Measurements from ENCODE around the gene ANGPTL2.

ANGPTL2 gene

GRCh38 chr9:127121628-127122175 lies 733 bp downstream of the ANGPTL2 start:
- Histone ChIP-seq H3K4me1 (ENCODE audit: control insufficient read depth, insufficient read depth, low read length, poor library complexity, severe bottlenecking) (peaks cover 7% of the 10 kb centered on the region), H3K27me3 (replicated peaks; ENCODE audit: control insufficient read depth, insufficient read depth, low read length, poor library complexity, severe bottlenecking) (peaks cover 3% of the 10 kb centered on the region)
- DNase-seq: no peak

GRCh38 chr9:127119320-127119709 lies 3.1 kb downstream of the ANGPTL2 start:
- Histone ChIP-seq H3K9me3 (ENCODE audit: control insufficient read depth, low read length) (no peaks in the 10 kb centered on the region), H3K36me3 (ENCODE audit: control insufficient read depth, insufficient read depth, low read length) (no peaks in the 10 kb centered on the region), H3K4me3 (ENCODE audit: insufficient read depth, low read depth, low read length, poor library complexity, severe bottlenecking) (no peak overlapping the region), H3K27me3 (replicated peaks; ENCODE audit: control insufficient read depth, insufficient read depth, low read length, poor library complexity, severe bottlenecking) (peaks cover 3% of the 10 kb centered on the region), H3K4me1 (ENCODE audit: control insufficient read depth, insufficient read depth, low read length, poor library complexity, severe bottlenecking) (peaks cover 14% of the 10 kb centered on the region), H3K27ac (ENCODE audit: insufficient read depth, low read length, poor library complexity, severe bottlenecking) (no peak overlapping the region)
- no peak for DNase-seq

More at GRCh38 chr9:127121628-127122175, 733 bp downstream of the ANGPTL2 start:
- H3K27ac ChIP-seq (ENCODE audit: insufficient read depth, low read length, poor library complexity, severe bottlenecking): no peak overlapping the region
- no peaks in the 10 kb centered on the region for H3K9me3 ChIP-seq (ENCODE audit: control insufficient read depth, low read length)
- no peak overlapping the region for H3K4me3 ChIP-seq (ENCODE audit: insufficient read depth, low read depth, low read length, poor library complexity, severe bottlenecking)
- H3K36me3 ChIP-seq (ENCODE audit: control insufficient read depth, insufficient read depth, low read length): no peaks in the 10 kb centered on the region

- no peak for DNase-seq
- Histone ChIP-seq H3K27me3 (replicated peaks; ENCODE audit: control insufficient read depth, insufficient read depth, low read length, poor library complexity, severe bottlenecking) (peaks cover 3% of the 10 kb centered on the region), H3K4me1 (ENCODE audit: control insufficient read depth, insufficient read depth, low read length, poor library complexity, severe bottlenecking) (peaks cover 14% of the 10 kb centered on the region)
Measured at GRCh38 chr9:127118597-127119319, 3.7 kb downstream of the ANGPTL2 start.

GRCh38 chr9:127117801-127118200 lies 4.6 kb downstream of the ANGPTL2 start:
- Histone ChIP-seq H3K9me3 (ENCODE audit: control insufficient read depth, low read length) (no peaks in the 10 kb centered on the region), H3K4me1 (ENCODE audit: control insufficient read depth, insufficient read depth, low read length, poor library complexity, severe bottlenecking) (peaks cover 12% of the 10 kb centered on the region), H3K27me3 (replicated peaks; ENCODE audit: control insufficient read depth, insufficient read depth, low read length, poor library complexity, severe bottlenecking) (peaks cover 3% of the 10 kb centered on the region), H3K4me3 (ENCODE audit: insufficient read depth, low read depth, low read length, poor library complexity, severe bottlenecking) (no peak overlapping the region), H3K27ac (ENCODE audit: insufficient read depth, low read length, poor library complexity, severe bottlenecking) (no peak overlapping the region), H3K36me3 (ENCODE audit: control insufficient read depth, insufficient read depth, low read length) (no peaks in the 10 kb centered on the region)
- DNase-seq: no peak

More at GRCh38 chr9:127118597-127119319, 3.7 kb downstream of the ANGPTL2 start:
- Histone ChIP-seq H3K36me3 (ENCODE audit: control insufficient read depth, insufficient read depth, low read length) (no peaks in the 10 kb centered on the region), H3K27ac (ENCODE audit: insufficient read depth, low read length, poor library complexity, severe bottlenecking) (no peak overlapping the region), H3K9me3 (ENCODE audit: control insufficient read depth, low read length) (no peaks in the 10 kb centered on the region), H3K4me3 (ENCODE audit: insufficient read depth, low read depth, low read length, poor library complexity, severe bottlenecking) (no peak overlapping the region)

GRCh38 chr9:127116957-127117356 lies 5.5 kb downstream of the ANGPTL2 start:
- no peaks in the 10 kb centered on the region for H3K36me3 ChIP-seq (ENCODE audit: control insufficient read depth, insufficient read depth, low read length)
- DNase-seq: no peak
- no peak overlapping the region for H3K4me3 ChIP-seq (ENCODE audit: insufficient read depth, low read depth, low read length, poor library complexity, severe bottlenecking)
- peaks cover 9% of the 10 kb centered on the region for H3K4me1 ChIP-seq (ENCODE audit: control insufficient read depth, insufficient read depth, low read length, poor library complexity, severe bottlenecking)
- H3K27ac ChIP-seq (ENCODE audit: insufficient read depth, low read length, poor library complexity, severe bottlenecking): no peak overlapping the region
- H3K9me3 ChIP-seq (ENCODE audit: control insufficient read depth, low read length): no peaks in the 10 kb centered on the region
- no peaks in the 10 kb centered on the region for H3K27me3 ChIP-seq (replicated peaks; ENCODE audit: control insufficient read depth, insufficient read depth, low read length, poor library complexity, severe bottlenecking)

DNA sequence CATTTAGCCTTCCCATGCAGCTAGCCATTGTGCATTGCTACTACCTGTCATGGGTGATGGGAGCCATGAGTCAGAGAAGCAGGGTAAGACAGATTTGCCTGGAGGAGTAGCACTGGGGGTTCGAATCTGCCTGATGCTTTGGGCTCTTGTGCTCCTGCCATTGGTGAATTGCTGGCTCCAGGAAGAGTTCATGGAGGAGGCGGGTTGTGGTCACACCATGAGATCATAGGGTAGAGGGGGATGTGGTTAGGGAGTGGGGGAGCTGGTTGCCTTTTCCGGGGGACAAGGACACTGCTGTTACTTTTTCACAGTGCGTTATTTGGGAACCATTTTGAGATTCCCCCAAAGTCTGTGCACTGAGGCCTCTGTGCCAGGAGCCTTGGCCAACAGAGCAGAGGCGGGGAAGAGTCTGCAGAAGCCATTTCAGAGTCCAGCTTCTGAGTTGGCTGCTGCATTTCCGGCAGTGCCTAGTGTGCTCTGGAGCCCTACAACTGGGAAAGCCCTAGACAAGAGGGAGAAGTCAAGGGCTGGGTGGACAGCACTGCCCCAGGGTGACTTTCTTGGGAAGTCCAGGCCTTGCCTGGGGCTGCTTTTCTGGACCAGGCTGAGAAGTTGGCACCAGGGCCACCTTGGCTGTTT lies 6.2 kb downstream of the ANGPTL2 start:
- Histone ChIP-seq H3K4me1 (ENCODE audit: control insufficient read depth, insufficient read depth, low read length, poor library complexity, severe bottlenecking) (peaks cover 9% of the 10 kb centered on the region), H3K36me3 (ENCODE audit: control insufficient read depth, insufficient read depth, low read length) (no peaks in the 10 kb centered on the region), H3K9me3 (ENCODE audit: control insufficient read depth, low read length) (no peaks in the 10 kb centered on the region), H3K27ac (ENCODE audit: insufficient read depth, low read length, poor library complexity, severe bottlenecking) (no peak overlapping the region), H3K4me3 (ENCODE audit: insufficient read depth, low read depth, low read length, poor library complexity, severe bottlenecking) (no peak overlapping the region), H3K27me3 (replicated peaks; ENCODE audit: control insufficient read depth, insufficient read depth, low read length, poor library complexity, severe bottlenecking) (no peaks in the 10 kb centered on the region)
- no peak for DNase-seq

GRCh38 chr9:127114606-127115005 lies 7.8 kb downstream of the ANGPTL2 start:
- no peaks in the 10 kb centered on the region for H3K9me3 ChIP-seq (ENCODE audit: control insufficient read depth, low read length)
- H3K4me1 ChIP-seq (ENCODE audit: control insufficient read depth, insufficient read depth, low read length, poor library complexity, severe bottlenecking): peaks cover 9% of the 10 kb centered on the region
- DNase-seq: no peak
- no peak overlapping the region for H3K4me3 ChIP-seq (ENCODE audit: insufficient read depth, low read depth, low read length, poor library complexity, severe bottlenecking)
- H3K27ac ChIP-seq (ENCODE audit: insufficient read depth, low read length, poor library complexity, severe bottlenecking): no peak overlapping the region
- H3K36me3 ChIP-seq (ENCODE audit: control insufficient read depth, insufficient read depth, low read length): no peaks in the 10 kb centered on the region
- H3K27me3 ChIP-seq (replicated peaks; ENCODE audit: control insufficient read depth, insufficient read depth, low read length, poor library complexity, severe bottlenecking): no peaks in the 10 kb centered on the region

DNA sequence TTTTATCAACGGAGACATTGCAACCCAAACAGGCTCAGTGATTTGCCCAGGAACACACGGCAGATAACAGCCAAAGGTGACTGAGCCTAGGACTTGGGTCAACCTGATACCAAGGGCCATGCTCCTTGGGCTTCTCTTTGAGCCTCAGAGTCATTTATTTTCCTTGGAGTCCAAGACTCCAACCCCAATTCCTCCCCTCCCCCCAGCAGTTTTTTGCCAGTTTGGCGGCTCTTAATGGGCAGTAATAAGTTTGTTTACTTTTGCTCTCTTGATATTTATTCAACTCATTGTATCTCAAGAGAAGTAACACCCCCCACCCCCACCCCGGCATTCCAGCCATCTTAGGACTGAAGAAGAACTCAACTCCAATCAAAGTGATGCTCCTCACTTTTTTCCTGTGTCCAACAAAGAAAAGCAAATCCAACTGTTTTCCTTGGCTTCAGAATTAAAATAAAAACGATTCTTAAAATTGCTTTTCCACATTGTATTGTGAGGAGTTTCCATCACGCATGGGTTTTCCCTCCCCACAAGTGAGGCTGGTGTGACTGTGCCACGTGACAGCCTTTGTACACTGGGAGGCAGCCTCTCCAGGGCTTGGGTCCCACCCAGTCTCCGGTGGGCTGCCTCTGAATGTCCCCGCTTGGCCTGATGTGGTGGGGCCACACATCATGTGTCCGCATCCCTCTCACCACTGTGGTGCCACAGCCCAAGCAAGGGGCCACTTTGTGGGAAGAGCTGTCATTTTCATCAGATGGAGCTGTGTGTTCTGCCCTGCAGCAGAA lies 9.1 kb downstream of the ANGPTL2 start:
- no peak for DNase-seq
- Histone ChIP-seq H3K4me3 (ENCODE audit: insufficient read depth, low read depth, low read length, poor library complexity, severe bottlenecking) (no peak overlapping the region), H3K36me3 (ENCODE audit: control insufficient read depth, insufficient read depth, low read length) (no peaks in the 10 kb centered on the region), H3K27ac (ENCODE audit: insufficient read depth, low read length, poor library complexity, severe bottlenecking) (no peak overlapping the region), H3K4me1 (ENCODE audit: control insufficient read depth, insufficient read depth, low read length, poor library complexity, severe bottlenecking) (peaks cover 9% of the 10 kb centered on the region), H3K9me3 (ENCODE audit: control insufficient read depth, low read length) (no peaks in the 10 kb centered on the region), H3K27me3 (replicated peaks; ENCODE audit: control insufficient read depth, insufficient read depth, low read length, poor library complexity, severe bottlenecking) (no peaks in the 10 kb centered on the region)

GRCh38 chr9:127112735-127113161 lies 9.7 kb downstream of the ANGPTL2 start:
- Histone ChIP-seq H3K9me3 (ENCODE audit: control insufficient read depth, low read length) (no peaks in the 10 kb centered on the region), H3K4me3 (ENCODE audit: insufficient read depth, low read depth, low read length, poor library complexity, severe bottlenecking) (no peak overlapping the region), H3K27me3 (replicated peaks; ENCODE audit: control insufficient read depth, insufficient read depth, low read length, poor library complexity, severe bottlenecking) (no peaks in the 10 kb centered on the region), H3K27ac (ENCODE audit: insufficient read depth, low read length, poor library complexity, severe bottlenecking) (no peak overlapping the region), H3K36me3 (ENCODE audit: control insufficient read depth, insufficient read depth, low read length) (no peaks in the 10 kb centered on the region), H3K4me1 (ENCODE audit: control insufficient read depth, insufficient read depth, low read length, poor library complexity, severe bottlenecking) (peaks cover 9% of the 10 kb centered on the region)
- no peak for DNase-seq

All from effector memory CD4-positive, alpha-beta T cell (primary cell).